ENCODE results near the gene NFX1.
A peak's percentile ranks its signal among the peaks of the same experiment; 100 is the strongest.
"Not testable (repeated sequence)": the region's sequence is repeated elsewhere in the genome, so short reads cannot be mapped to it uniquely, and the experiment has no call there.

The NFX1 gene

GRCh38 chr9:33366979-33367480 is 76.7 kb downstream of the NFX1 start:
- DNase-seq = no peak

- DNase-seq = no peak
Measured at GRCh38 chr9:33372900-33373299, 82.6 kb downstream of the NFX1 start.

GRCh38 chr9:33374190-33374589 is 83.9 kb downstream of the NFX1 start:
- DNase-seq = no peak

- peak; percentile 65 for DNase-seq
Measured at GRCh38 chr9:33374634-33375237, 84.4 kb downstream of the NFX1 start.

GRCh38 chr9:33375238-33375840 is 85.0 kb downstream of the NFX1 start:
- no peak for DNase-seq

- no peak for DNase-seq
Measured at GRCh38 chr9:33375841-33376321, 85.6 kb downstream of the NFX1 start.

- DNase-seq = no peak
Measured at GRCh38 chr9:33377089-33377715, 86.9 kb downstream of the NFX1 start.

- DNase-seq = no peak
Measured at GRCh38 chr9:33378121-33378795, 87.9 kb downstream of the NFX1 start.

GRCh38 chr9:33379666-33380389 is 89.5 kb downstream of the NFX1 start:
- no peak for DNase-seq

- no peak for DNase-seq
Measured at GRCh38 chr9:33380390-33381094, 90.2 kb downstream of the NFX1 start.

GRCh38 chr9:33381231-33381791 is 91.0 kb downstream of the NFX1 start:
- no peak for DNase-seq

- DNase-seq = not testable (repeated sequence)
Measured at GRCh38 chr9:33382397-33382796, 92.1 kb downstream of the NFX1 start.

- DNase-seq = not testable (repeated sequence)
Measured at GRCh38 chr9:33383396-33383795, 93.1 kb downstream of the NFX1 start.

- DNase-seq = not testable (repeated sequence)
Measured at GRCh38 chr9:33385536-33385935, 95.2 kb downstream of the NFX1 start.

GRCh38 chr9:33385979-33386640 is 95.8 kb downstream of the NFX1 start:
- not testable (repeated sequence) for DNase-seq

- not testable (repeated sequence) for DNase-seq
Measured at GRCh38 chr9:33386641-33386996, 96.3 kb downstream of the NFX1 start.

- DNase-seq = not testable (repeated sequence)
Measured at GRCh38 chr9:33386998-33387397, 96.7 kb downstream of the NFX1 start.

- no peak for DNase-seq
Measured at GRCh38 chr9:33388110-33388994, 98.0 kb downstream of the NFX1 start.

- not testable (repeated sequence) for DNase-seq
Measured at GRCh38 chr9:33391111-33391771, 100.9 kb downstream of the NFX1 start.

All from central memory CD4-positive, alpha-beta T cell (primary cell).